ENCODE results near the gene MRPS9. TPM values are rescaled to one million over a fixed set of nuclear protein-coding genes. Genes with fewer than 3 reads are reported as not detected.

The MRPS9 gene
- total and polyA plus RNA-seq, 8 donors = 8.7 to 30.9 (median 22.4) TPM; not detected in 1

Other genes with a start within 250 kb of the MRPS9 start
- gene POU3F3, start 184.0 kb upstream of the MRPS9 start, total RNA-seq = under 1 TPM in 1 of 5 donors, not detected in 4; 0.37 TPM
- under 1 TPM in 1 of 3 donors, not detected in 2; 0.93 TPM for gene POU3F3, start 184.0 kb upstream of the MRPS9 start, polyA plus RNA-seq
- gene GPR45, start 203.7 kb downstream of the MRPS9 start, total RNA-seq = not detected
- not detected for gene GPR45, start 203.7 kb downstream of the MRPS9 start, polyA plus RNA-seq

All from stomach (tissue), 8 donors.